Activated CD4-positive, alpha-beta T cell treated with anti-CD3 and anti-CD28 coated beads, Interleukin-2, amount 50 U/mL, for 4 hours (primary cell): Measurements from ENCODE around the gene HSPA2.

Experiments used
- DNase-seq, 2 experiments: peaks; one replicate each; pipeline ENCODE4 v3.0.0-alpha.2; 2020

The HSPA2 gene

GRCh38 chr14:64540208-64541202 lies at the start of gene HSPA2:
Gene HSPA2, plus strand, starts transcription at chr14:64540741. Its CDS starts 109 bp downstream, at chr14:64540850.
- DNase-seq = peak; percentile 90 to 92

- no peak for DNase-seq
Observed at GRCh38 chr14:64491637-64492036, 48.9 kb upstream of the HSPA2 start.

DNA sequence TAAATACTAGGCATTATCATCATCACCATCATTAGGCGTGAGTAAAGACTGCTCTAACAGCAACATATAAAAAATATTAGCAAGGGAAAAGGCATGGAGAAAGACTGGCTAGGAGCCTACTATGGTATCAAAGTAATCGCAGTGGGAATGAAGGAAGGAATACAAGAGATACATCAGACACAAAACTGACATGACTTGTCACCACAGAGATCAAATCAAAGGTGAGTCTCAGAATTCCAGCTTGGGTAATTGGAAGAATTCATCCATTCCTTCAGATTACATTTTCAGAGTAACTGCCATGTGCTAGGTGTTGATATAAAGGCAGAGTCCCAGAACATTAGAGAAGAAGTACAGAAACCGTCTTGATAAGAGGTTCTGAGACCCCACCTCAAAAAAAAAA lies 47.1 kb upstream of the HSPA2 start:
- DNase-seq = no peak

GRCh38 chr14:64495252-64495651 lies 45.3 kb upstream of the HSPA2 start:
- DNase-seq = no peak

DNA sequence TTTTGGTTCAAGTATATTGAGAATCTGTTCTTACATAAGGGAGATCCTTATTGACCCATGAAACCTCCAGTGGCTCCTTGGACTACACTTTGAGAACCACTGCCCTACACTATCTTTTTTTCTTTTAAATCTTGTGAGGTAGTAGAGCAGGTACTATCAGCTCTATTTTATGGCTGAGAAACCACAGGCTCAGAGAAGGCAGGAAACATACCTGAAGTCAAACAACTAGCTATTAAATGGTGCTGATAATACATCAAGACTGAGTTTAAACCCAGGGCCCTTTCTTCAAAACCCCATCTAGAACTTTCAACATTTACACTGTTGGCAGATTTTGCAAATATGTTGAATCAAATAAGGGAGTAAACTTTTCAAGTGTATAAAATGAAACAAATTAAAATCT lies 43.8 kb upstream of the HSPA2 start:
- DNase-seq = no peak

DNA sequence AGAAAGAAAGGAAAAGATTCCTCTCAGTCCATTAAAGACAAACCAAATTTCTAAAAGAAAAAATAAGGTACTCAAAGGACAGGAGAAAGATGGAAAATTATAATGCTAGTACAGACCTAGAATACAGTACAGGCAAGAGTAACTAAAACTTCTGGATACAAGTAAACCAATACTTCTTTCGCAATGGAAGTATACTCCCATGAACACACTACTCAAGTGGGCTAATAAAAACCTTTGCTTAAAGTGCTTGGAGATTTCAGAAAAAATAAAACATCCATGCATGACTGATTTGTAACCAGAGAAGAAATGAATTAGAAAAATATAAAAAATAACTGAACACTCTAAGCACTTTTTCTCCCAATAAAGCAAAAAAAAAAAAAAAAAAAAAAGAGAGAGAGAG lies 40.5 kb upstream of the HSPA2 start:
- DNase-seq = no peak

- no peak for DNase-seq
Observed at GRCh38 chr14:64501411-64502171, 39.0 kb upstream of the HSPA2 start.

- DNase-seq = no peak
Observed at GRCh38 chr14:64502456-64502855, 38.1 kb upstream of the HSPA2 start.

DNA sequence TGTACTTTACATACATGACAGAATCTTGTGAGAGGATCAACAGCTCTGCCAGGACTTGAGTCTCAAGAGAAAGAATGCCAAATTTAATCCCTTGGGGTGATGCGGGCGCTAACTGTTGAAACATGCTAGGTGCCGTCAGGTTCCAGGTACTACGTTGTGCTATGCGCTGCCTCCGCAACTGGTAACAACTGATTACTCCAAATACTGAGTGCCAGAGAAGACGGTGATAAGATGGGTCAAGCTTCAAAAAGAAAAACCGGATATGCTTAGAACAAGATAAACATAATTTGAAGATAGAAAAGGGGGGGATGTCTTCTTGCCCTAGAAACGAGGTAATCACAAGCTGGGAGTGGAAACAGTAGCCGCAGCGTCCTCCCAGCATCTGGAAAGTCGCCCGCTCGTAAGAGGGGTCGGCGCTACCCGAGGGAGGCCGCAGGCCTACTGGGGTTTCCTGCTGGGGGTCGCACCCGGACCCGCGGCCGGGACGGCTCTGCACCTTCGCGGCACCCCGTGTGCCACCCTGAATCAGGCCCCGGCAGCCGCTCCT lies 37.6 kb upstream of the HSPA2 start:
- peak; percentile 10 to 21 for DNase-seq

DNA sequence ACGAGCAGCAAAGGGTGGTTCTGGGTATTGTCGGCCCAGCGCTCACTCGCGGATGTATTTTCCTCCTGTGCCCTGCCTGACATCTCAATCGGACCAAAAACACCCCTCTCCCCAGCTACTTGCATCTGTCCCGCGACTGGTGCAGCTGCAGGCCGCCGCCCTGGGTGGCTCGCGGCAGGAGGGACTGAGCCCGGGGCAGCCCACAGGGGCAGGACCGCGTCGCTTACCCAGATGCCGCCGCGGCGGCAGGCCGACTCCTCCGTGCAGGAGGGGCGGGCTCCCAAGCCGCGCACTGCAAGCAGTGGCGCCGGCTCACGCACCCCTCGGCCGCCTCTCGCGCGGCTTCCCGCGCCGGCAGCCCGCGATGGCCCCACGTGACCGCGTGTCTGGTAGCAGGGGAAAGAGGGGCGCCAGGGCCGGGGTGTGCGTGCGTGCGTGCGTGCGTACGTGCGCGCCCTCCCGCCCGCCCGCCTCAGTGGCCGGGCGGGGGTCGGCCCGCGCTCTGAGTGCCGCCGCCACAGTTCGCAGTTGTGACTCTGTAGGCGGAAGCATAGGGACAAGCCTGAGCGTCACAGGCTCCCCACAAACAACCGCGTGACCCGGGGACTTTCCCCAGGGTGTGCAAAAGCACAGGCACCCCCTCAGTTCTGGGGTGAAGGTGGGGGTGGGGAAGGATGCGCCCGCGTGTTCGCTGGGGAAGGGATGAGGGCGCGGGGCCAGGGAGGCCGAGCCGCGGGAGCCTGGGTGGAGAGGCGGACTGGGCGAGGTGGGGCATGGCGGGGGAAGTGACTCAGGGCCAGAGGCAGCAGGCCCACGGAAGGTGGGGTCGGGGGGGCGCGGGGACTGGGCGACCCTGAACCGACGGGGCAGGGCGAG lies 36.9 kb upstream of the HSPA2 start, which contains the start of gene ZBTB25:
TSS of gene ZBTB25 (minus strand) at position 405 of the 876 bp plus-strand sequence. CDS start 13,305 bp downstream, outside the sequence.
- DNase-seq = peak; percentile 92 to 95

- DNase-seq = peak; percentile 78 to 82
Observed at GRCh38 chr14:64504310-64504896, 36.1 kb upstream of the HSPA2 start, which contains the start of gene ZBTB1. Gene ZBTB1, plus strand, starts transcription at chr14:64504770. Its CDS starts 16,735 bp downstream, at chr14:64521505.

GRCh38 chr14:64504897-64505794 lies 35.4 kb upstream of the HSPA2 start:
- peak; percentile 80 for DNase-seq

- DNase-seq = no peak
Observed at GRCh38 chr14:64506721-64507120, 33.8 kb upstream of the HSPA2 start.

- DNase-seq = peak in 1 of 2 experiments; percentile 42
Observed at GRCh38 chr14:64507376-64508156, 33.0 kb upstream of the HSPA2 start.

GRCh38 chr14:64508215-64508776 lies 32.2 kb upstream of the HSPA2 start:
- DNase-seq = no peak

DNA sequence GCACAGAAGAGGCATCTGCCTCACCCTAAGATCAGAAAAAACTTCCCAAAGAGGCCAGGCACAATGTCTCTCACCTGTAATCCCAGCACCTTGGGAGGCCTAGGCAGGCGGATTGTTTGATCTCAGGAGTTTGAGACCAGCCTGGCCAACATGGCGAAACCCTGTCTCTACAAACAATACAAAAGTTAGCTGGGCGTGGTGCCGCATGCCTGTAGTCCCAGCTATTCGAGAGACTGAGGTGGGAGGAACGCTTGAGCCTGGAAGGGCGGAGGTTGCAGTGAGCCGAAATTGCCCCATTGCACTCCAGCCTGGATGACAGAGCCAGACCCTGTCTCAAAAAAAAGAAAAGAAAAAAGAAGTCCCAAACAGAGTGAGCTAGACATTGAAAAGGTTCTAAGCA lies 31.5 kb upstream of the HSPA2 start:
- no peak for DNase-seq

- peak; percentile 45 to 59 for DNase-seq
Observed at GRCh38 chr14:64510825-64511671, 29.5 kb upstream of the HSPA2 start.

DNA sequence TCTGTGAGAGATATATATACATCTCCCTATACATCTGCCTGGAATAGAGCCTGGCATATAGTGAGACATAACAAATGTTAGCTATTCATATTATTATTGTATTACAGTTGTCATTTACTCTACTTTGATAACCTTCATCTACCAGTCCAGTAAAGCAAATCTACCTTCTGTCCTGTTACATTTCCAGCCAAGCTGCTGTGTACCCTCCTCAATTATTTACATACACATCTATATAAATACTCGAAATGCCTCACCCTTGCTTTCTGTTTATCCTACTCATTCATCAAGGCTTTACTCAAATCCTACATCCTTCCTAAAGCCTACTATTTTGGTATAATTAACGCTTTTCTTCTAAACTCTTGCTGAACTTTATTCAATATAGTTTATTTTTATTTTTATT lies 27.3 kb upstream of the HSPA2 start:
- no peak for DNase-seq
